Endothelial cell of umbilical vein (primary cell): ENCODE data around the gene ZNF385D. TPM values are rescaled to one million over a fixed set of nuclear protein-coding genes. Genes with fewer than 3 reads are reported as not detected.

Source experiments
- BruUV-seq: library from RNA; stranded (reverse); fragments of 400-500 nt; replicated peaks from 2 replicates; lab custom pipeline; 2021; lab: Mats Ljungman, UMichigan
- CTCF ChIA-PET: fragments of 300-600, 350-600 bp; sonication (Branson Sonifier 250); formaldehyde crosslinking; loops from one replicate; lab custom pipeline; 2021; ENCODE audit warnings: antibody characterized with exemption, inconsistent platforms; lab: Charles Lee
- POLR2A ChIA-PET: fragments of 300-600, 350-600 bp; sonication (Branson Sonifier 250); formaldehyde crosslinking; loops from one replicate; lab custom pipeline; 2021; ENCODE audit warnings: antibody characterized with exemption, inconsistent platforms; lab: Charles Lee
- DNase-seq: peaks from one replicate; pipeline ENCODE4 v3.0.0-alpha.2; 2011; ENCODE audit warnings: low read depth, low spot score
- FAIRE-seq: peaks from 2 replicates; lab custom pipeline; 2011; peaks lifted over from hg19 to GRCh38; lab: Jason Lieb, UNC
- H2AFZ ChIP-seq: 2 replicates; pipeline ENCODE4 v1.6.0; 2012; ENCODE audit warnings: low read depth, low read length, control low read depth, inconsistent platforms
- H3K27ac ChIP-seq: 2 replicates; pipeline ENCODE4 v1.5.1; 2011; ENCODE audit warnings: low read depth, mild to moderate bottlenecking, control low read depth, low read length, moderate library complexity; ENCODE audit not compliant: insufficient read depth
- H3K27me3 ChIP-seq, 2 experiments: 2 replicates each; pipeline versions ENCODE4 v1.6.0 to v1.6.1; 2011; ENCODE audit warnings: low read length in 2 of 2, mixed read lengths in 1 of 2; ENCODE audit not compliant: control insufficient read depth in 2 of 2, insufficient read depth in 2 of 2
- H3K36me3 ChIP-seq, 2 experiments: 2 replicates in 1 of 2; 3 replicates in 1 of 2; pipeline ENCODE4 v1.5.1; 2011; ENCODE audit warnings: low read length in 2 of 2, mild to moderate bottlenecking in 1 of 2, moderate library complexity in 1 of 2; ENCODE audit not compliant: control insufficient read depth in 2 of 2, insufficient read depth in 2 of 2; ENCODE audit errors: extremely low read depth in 1 of 2
- H3K4me1 ChIP-seq: 3 replicates; pipeline ENCODE4 v1.5.1; 2011; ENCODE audit warnings: mild to moderate bottlenecking, low read length; ENCODE audit not compliant: control insufficient read depth, insufficient read depth; ENCODE audit errors: extremely low read depth
- H3K4me2 ChIP-seq: 2 replicates; pipeline ENCODE4 v1.6.1; 2011; ENCODE audit warnings: low read length, control low read depth, mixed read lengths; ENCODE audit not compliant: insufficient read depth
- H3K4me3 ChIP-seq, 3 experiments: fragments of 200-600 bp in 1 of 3; sonication (generic), shearing (Covaris generic) in 1 of 3; replicated peaks in 1 of 3; 2 replicates each; pipeline ENCODE4 v1.5.1; 2011 to 2016; ENCODE audit warnings: control low read depth in 3 of 3, low read length in 3 of 3, mild to moderate bottlenecking in 2 of 3, inconsistent platforms in 1 of 3, low read depth in 1 of 3, moderate library complexity in 1 of 3; ENCODE audit not compliant: insufficient read depth in 1 of 3
- H3K79me2 ChIP-seq: 2 replicates; pipeline ENCODE4 v1.6.0; 2012; ENCODE audit warnings: low read length, inconsistent platforms; ENCODE audit not compliant: control insufficient read depth, insufficient read depth
- H3K9ac ChIP-seq: replicated peaks from 2 replicates; pipeline ENCODE3; 2011; ENCODE audit warnings: low read length, control low read depth; ENCODE audit not compliant: insufficient read depth; ENCODE audit errors: extremely low read depth
- H3K9me1 ChIP-seq: replicated peaks from 3 replicates; pipeline ENCODE4 v1.6.0; 2011; ENCODE audit warnings: mild to moderate bottlenecking, low read length; ENCODE audit not compliant: control insufficient read depth, insufficient read depth; ENCODE audit errors: extremely low read depth
- H3K9me3 ChIP-seq: replicated peaks from 2 replicates; pipeline ENCODE4 v1.5.1; 2012; ENCODE audit warnings: low read length, inconsistent platforms; ENCODE audit not compliant: control insufficient read depth, insufficient read depth
- H4K20me1 ChIP-seq: replicated peaks from 2 replicates; pipeline ENCODE3; 2011; ENCODE audit warnings: mild to moderate bottlenecking, low read length; ENCODE audit not compliant: control insufficient read depth, insufficient read depth; ENCODE audit errors: extremely low read depth
- EZH2 ChIP-seq: IDR thresholded peaks from 2 replicates; pipeline ENCODE4 v1.6.1; 2012; ENCODE audit warnings: borderline replicate concordance, low read depth, mild to moderate bottlenecking, moderate library complexity, low read length, inconsistent platforms; ENCODE audit not compliant: severe bottlenecking
- FOS ChIP-seq: IDR thresholded peaks from 2 replicates; pipeline ENCODE4 v1.6.1; 2011; ENCODE audit warnings: mild to moderate bottlenecking, low read length, moderate library complexity, borderline replicate concordance; ENCODE audit not compliant: insufficient read depth
- GATA2 ChIP-seq: IDR thresholded peaks from 2 replicates; pipeline ENCODE4 v1.7.0; 2011; ENCODE audit warnings: low read depth, mild to moderate bottlenecking, moderate library complexity, mixed read lengths, low read length; ENCODE audit not compliant: insufficient read length, insufficient read depth
- JUN ChIP-seq: IDR thresholded peaks from 2 replicates; pipeline ENCODE4 v1.6.1; 2011; ENCODE audit warnings: borderline replicate concordance, low read depth; ENCODE audit not compliant: insufficient read length, insufficient read depth
- MYC ChIP-seq: IDR thresholded peaks from one replicate; pipeline ENCODE4 v1.6.1; 2011; ENCODE audit warnings: mild to moderate bottlenecking, low read depth, low read length
- POLR2A ChIP-seq: IDR thresholded peaks from 2 replicates; pipeline ENCODE4 v1.6.1; 2012; ENCODE audit warnings: low read depth, mild to moderate bottlenecking, control low read depth, low read length
- POLR2AphosphoS5 ChIP-seq: IDR thresholded peaks from 2 replicates; pipeline ENCODE4 v1.6.1; 2012; ENCODE audit warnings: low read depth, mild to moderate bottlenecking, control low read depth, low read length, moderate library complexity; ENCODE audit not compliant: insufficient read depth
- dilution Hi-C: fragments of 300-500 bp; cut with MboI; formaldehyde crosslinking; loops from one replicate; pipeline ENCODE4 v1.15.0; 2019; ENCODE audit warnings: low sequenced_read_pairs; ENCODE audit not compliant: extremely low pct_ligation_motif_present
- intact Hi-C: fragments of 100-400 bp; cut with micrococcal nuclease; formaldehyde crosslinking; loops from one replicate; pipeline ENCODE4 v1.10.0; 2022
- polyA plus RNA-seq, 4 experiments: library from polyadenylated mRNA; depleted of rRNA in 3 of 4; stranded (reverse) in 3 of 4; unstranded in 1 of 4; fragments of >200 nt; gene quantifications; 2 replicates each; pipeline versions ENCODE4 v1.2.1 to v1.2.3, GENCODE V29; 2011 to 2012; ENCODE audit warnings: missing spikeins in 1 of 4
- total RNA-seq: library from RNA; stranded (reverse); gene quantifications from 2 replicates; pipeline ENCODE4 v1.2.3, GENCODE V29; 2021
- TF ChIP-seq, protein P1 (sequence below): IDR thresholded peaks from 2 replicates; pipeline ENCODE4 v1.6.1; 2011; ENCODE audit not compliant: insufficient read depth, insufficient read length
- TF ChIP-seq, protein P2 (sequence below), 2 donors: IDR thresholded peaks; 1 replicate in 1 of 2; 2 replicates in 1 of 2; pipeline ENCODE4 v1.5.1; 2011; ENCODE audit warnings: low read length in 2 of 2, mild to moderate bottlenecking in 2 of 2, moderate library complexity in 2 of 2, control low read depth in 1 of 2, inconsistent platforms in 1 of 2, low read depth in 1 of 2; ENCODE audit not compliant: insufficient read depth in 1 of 2; ENCODE audit errors: extremely low read depth in 1 of 2

Gene ZNF385D
- total and polyA plus RNA-seq, 2 donors (not counting 3 experiments of a cell fraction or from before 2014, with no cell fraction given): not detected

DNA sequence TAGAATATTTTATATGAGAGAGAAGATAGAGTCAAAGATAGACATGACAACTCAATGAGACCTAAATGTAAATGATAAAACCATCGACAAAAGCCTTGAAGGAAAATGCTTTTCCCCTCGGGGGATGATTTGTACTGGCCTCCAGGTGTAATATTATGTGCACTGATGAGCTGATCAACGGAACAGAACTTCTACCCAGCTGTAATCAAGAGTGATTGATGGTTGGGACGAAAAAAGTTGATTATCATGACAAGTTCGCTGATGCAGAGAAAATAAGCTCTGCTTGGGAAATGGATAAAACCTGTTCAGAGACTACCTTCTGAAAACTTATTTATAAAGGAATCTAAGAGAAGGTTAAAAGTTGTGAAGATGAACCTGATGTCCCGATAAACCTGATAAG, 210.7 kb downstream of the ZNF385D start:
- CTCF ChIA-PET: no interaction called here
- intact Hi-C loops: no loop called here
- Histone ChIP-seq H3K9me3 (no peaks in the 10 kb centered on the region), H3K4me3 (no peak overlapping the region), H3K4me2 (no peak overlapping the region), H3K27ac (no peak overlapping the region), H3K79me2 (no peaks in the 10 kb centered on the region), H4K20me1 (no peaks in the 10 kb centered on the region), H3K36me3 (no peaks in the 10 kb centered on the region), H3K4me1 (no peaks in the 10 kb centered on the region), H3K9ac (no peak overlapping the region), H3K27me3 (no peaks in the 10 kb centered on the region), H2AFZ (no peak overlapping the region), H3K9me1 (no peaks in the 10 kb centered on the region)
- dilution Hi-C loops: no loop called here
- no TSS peak for BruUV-seq
- POLR2A ChIA-PET: no interaction called here
- FAIRE-seq (no peak), DNase-seq (no peak)
- TF ChIP-seq POLR2AphosphoS5: no peak
- TF ChIP-seq JUN: no peak
- TF ChIP-seq, protein P1, sequence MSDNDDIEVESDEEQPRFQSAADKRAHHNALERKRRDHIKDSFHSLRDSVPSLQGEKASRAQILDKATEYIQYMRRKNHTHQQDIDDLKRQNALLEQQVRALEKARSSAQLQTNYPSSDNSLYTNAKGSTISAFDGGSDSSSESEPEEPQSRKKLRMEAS: no peak
- TF ChIP-seq MYC: no peak
- no peak for TF ChIP-seq POLR2A
- TF ChIP-seq GATA2: no peak
- no peak for TF ChIP-seq FOS
- TF ChIP-seq EZH2: no peak
- TF ChIP-seq, protein P2, sequence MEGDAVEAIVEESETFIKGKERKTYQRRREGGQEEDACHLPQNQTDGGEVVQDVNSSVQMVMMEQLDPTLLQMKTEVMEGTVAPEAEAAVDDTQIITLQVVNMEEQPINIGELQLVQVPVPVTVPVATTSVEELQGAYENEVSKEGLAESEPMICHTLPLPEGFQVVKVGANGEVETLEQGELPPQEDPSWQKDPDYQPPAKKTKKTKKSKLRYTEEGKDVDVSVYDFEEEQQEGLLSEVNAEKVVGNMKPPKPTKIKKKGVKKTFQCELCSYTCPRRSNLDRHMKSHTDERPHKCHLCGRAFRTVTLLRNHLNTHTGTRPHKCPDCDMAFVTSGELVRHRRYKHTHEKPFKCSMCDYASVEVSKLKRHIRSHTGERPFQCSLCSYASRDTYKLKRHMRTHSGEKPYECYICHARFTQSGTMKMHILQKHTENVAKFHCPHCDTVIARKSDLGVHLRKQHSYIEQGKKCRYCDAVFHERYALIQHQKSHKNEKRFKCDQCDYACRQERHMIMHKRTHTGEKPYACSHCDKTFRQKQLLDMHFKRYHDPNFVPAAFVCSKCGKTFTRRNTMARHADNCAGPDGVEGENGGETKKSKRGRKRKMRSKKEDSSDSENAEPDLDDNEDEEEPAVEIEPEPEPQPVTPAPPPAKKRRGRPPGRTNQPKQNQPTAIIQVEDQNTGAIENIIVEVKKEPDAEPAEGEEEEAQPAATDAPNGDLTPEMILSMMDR (IDR thresholded peaks at IDR 0.05; ENCODE audit: extremely low read depth in 1 of 2, insufficient read depth in 1 of 2, low read depth in 1 of 2, low read length in 2 of 2): no peak
